GM12878 (cell line): ENCODE data around the gene MICALL2. TPM values are rescaled to one million over a fixed set of nuclear protein-coding genes. Genes with fewer than 3 reads are reported as not detected.

ENCODE experiments used
- ATAC-seq: fragments of 200-7000 bp; cut with Tn5 transposase; 3 replicates; pipeline ENCODE4 v1.9.1; 2020; ENCODE audit warnings: mild to moderate bottlenecking, moderate library complexity
- BruUV-seq: library from RNA; stranded (reverse); fragments of 400-500 nt; replicated peaks from 2 replicates; lab custom pipeline; 2021; lab: Mats Ljungman, UMichigan
- CTCF ChIA-PET: fragments of 300-600 bp; sonication (Branson Sonifier 250); formaldehyde crosslinking; extraction: SDS; loops from one replicate; lab custom pipeline; 2021; ENCODE audit warnings: inconsistent platforms; lab: Yijun Ruan, JAX
- POLR2A ChIA-PET: fragments of 350-600 bp; formaldehyde crosslinking; extraction: SDS; loops from one replicate; lab custom pipeline; 2021; ENCODE audit warnings: inconsistent platforms; lab: Charles Lee
- RAD21 ChIA-PET: fragments of 300-600 bp; sonication (Branson Sonifier 250); formaldehyde crosslinking; loops from one replicate; lab custom pipeline; 2023; ENCODE audit warnings: antibody characterized with exemption; ENCODE audit not compliant: unreplicated experiment; lab: Charles Lee
- SMC1A ChIA-PET: fragments of 300-600 bp; sonication (Branson Sonifier 250); formaldehyde crosslinking; loops from one replicate; lab custom pipeline; 2023; ENCODE audit not compliant: unreplicated experiment, uncharacterized antibody; lab: Charles Lee
- DNase-seq: peaks from one replicate; pipeline ENCODE4 v3.0.0-alpha.2; 2011; ENCODE audit warnings: low read depth, low spot score
- FAIRE-seq: peaks from 3 replicates; lab custom pipeline; 2011; peaks lifted over from hg19 to GRCh38; lab: Jason Lieb, UNC
- H2AFZ ChIP-seq: 2 replicates; pipeline ENCODE4 v1.6.0; 2011; ENCODE audit warnings: low read depth, low read length, control low read depth; ENCODE audit not compliant: control insufficient read depth
- H3K27ac ChIP-seq: 2 replicates; pipeline ENCODE4 v1.5.1; 2011; ENCODE audit warnings: control low read depth; ENCODE audit not compliant: control insufficient read depth, insufficient read depth
- H3K27me3 ChIP-seq, 2 experiments: replicated peaks in 1 of 2; 2 replicates each; pipeline versions ENCODE4 v1.6.0 to v1.6.1; 2011; ENCODE audit warnings: low read length in 1 of 2; ENCODE audit not compliant: control insufficient read depth in 2 of 2, insufficient read depth in 2 of 2
- H3K36me3 ChIP-seq, 2 experiments: 2 replicates each; pipeline ENCODE4 v1.5.1; 2011; ENCODE audit warnings: low read length in 1 of 2; ENCODE audit not compliant: control insufficient read depth in 2 of 2, insufficient read depth in 2 of 2
- H3K4me1 ChIP-seq: 2 replicates; pipeline ENCODE4 v1.6.1; 2011; ENCODE audit warnings: mild to moderate bottlenecking, low read length, moderate library complexity, mixed read lengths; ENCODE audit not compliant: control insufficient read depth, insufficient read depth
- H3K4me2 ChIP-seq: 2 replicates; pipeline ENCODE4 v1.6.0; 2011; ENCODE audit warnings: control low read depth; ENCODE audit not compliant: control insufficient read depth, insufficient read depth
- H3K4me3 ChIP-seq: fragments of 200-600 bp; sonication (generic); 2 replicates; pipeline ENCODE4 v1.5.1; 2016
- H3K79me2 ChIP-seq: 2 replicates; pipeline ENCODE4 v1.6.0; 2011; ENCODE audit warnings: low read length; ENCODE audit not compliant: control insufficient read depth, insufficient read depth
- H3K9ac ChIP-seq: 2 replicates; pipeline ENCODE4 v1.8.0; 2011; ENCODE audit warnings: low read length, control low read depth, mixed read lengths; ENCODE audit not compliant: control insufficient read depth, insufficient read depth
- H3K9me3 ChIP-seq: replicated peaks from 3 replicates; pipeline ENCODE4 v1.5.1; 2011; ENCODE audit warnings: mild to moderate bottlenecking, low read length; ENCODE audit not compliant: control insufficient read depth, insufficient read depth
- H4K20me1 ChIP-seq: 2 replicates; pipeline ENCODE4 v1.6.0; 2011; ENCODE audit not compliant: control insufficient read depth, insufficient read depth
- ATF3 ChIP-seq: IDR thresholded peaks from 2 replicates; pipeline ENCODE4 v1.6.1; 2011; ENCODE audit warnings: low read depth, mild to moderate bottlenecking, low read length, moderate library complexity, borderline replicate concordance; ENCODE audit errors: extremely low read depth
- CUX1 ChIP-seq: IDR thresholded peaks from 2 replicates; pipeline ENCODE4 v1.6.1; 2012; ENCODE audit warnings: improper control_type of control experiment, low read depth, low read length; ENCODE audit not compliant: insufficient replicate concordance
- GATAD2B ChIP-seq: fragments of 450-650 bp; conservative IDR thresholded peaks from 2 replicates; pipeline ENCODE4 v1.6.1; 2017; ENCODE audit warnings: low read depth, mild to moderate bottlenecking, moderate library complexity
- HDAC6 ChIP-seq: fragments of 200-600 bp; sonication (generic); IDR thresholded peaks from one replicate; pipeline ENCODE4 v1.8.0; 2017; ENCODE audit warnings: antibody characterized with exemption; ENCODE audit not compliant: unreplicated experiment
- NFYA ChIP-seq: IDR thresholded peaks from 2 replicates; pipeline ENCODE4 v1.6.1; 2011; ENCODE audit warnings: low read depth, mild to moderate bottlenecking, low read length, improper control_type of control experiment, borderline replicate concordance
- POLR2A ChIP-seq: IDR thresholded peaks from 2 replicates; pipeline ENCODE4 v1.6.1; 2011; ENCODE audit warnings: low read depth, mild to moderate bottlenecking, low read length
- POU2F2 ChIP-seq: IDR thresholded peaks from 3 replicates; pipeline ENCODE4 v1.6.1; 2011; ENCODE audit warnings: low read depth, mild to moderate bottlenecking, low read length, borderline replicate concordance
- STAT3 ChIP-seq: IDR thresholded peaks from 2 replicates; pipeline ENCODE4 v1.6.1; 2011; ENCODE audit warnings: low read depth, low read length, improper control_type of control experiment
- USF1 ChIP-seq: IDR thresholded peaks from 2 replicates; pipeline ENCODE4 v1.6.1; 2011; ENCODE audit warnings: borderline replicate concordance, low read depth, mild to moderate bottlenecking, moderate library complexity, mixed read lengths, low read length; ENCODE audit not compliant: insufficient read depth; ENCODE audit errors: extremely low read length
- YY1 ChIP-seq: IDR thresholded peaks from 2 replicates; pipeline ENCODE4 v1.6.1; 2011; ENCODE audit warnings: low read depth, mild to moderate bottlenecking, low read length
- ZNF592 ChIP-seq: fragments of 450-650 bp; IDR thresholded peaks from 2 replicates; pipeline ENCODE4 v1.6.1; 2017; ENCODE audit warnings: mild to moderate bottlenecking, moderate library complexity
- WGBS: methylation state at CpG from one replicate; pipeline ENCODE4 v1.1.6; 2016; ENCODE audit warnings: low lambda C conversion rate; ENCODE audit not compliant: insufficient replicate concordance, insufficient coverage; ENCODE audit errors: missing lambda C conversion rate; 5-methylcytosine and 5-hydroxymethylcytosine counted together
- in situ Hi-C: fragments of 300-500 bp; cut with MboI; formaldehyde crosslinking; loops from 9 replicates; pipeline ENCODE4 v1.14.3; 2018; ENCODE audit warnings: mixed read lengths
- intact Hi-C: fragments of 100-400 bp; cut with micrococcal nuclease; formaldehyde crosslinking; loops from one replicate; pipeline ENCODE4 v1.14.2; 2022; ENCODE audit not compliant: unreplicated experiment
- polyA plus RNA-seq, 11 experiments: library from polyadenylated mRNA; depleted of rRNA in 4 of 11; unstranded in 6 of 11; stranded (reverse) in 5 of 11; fragments of >200 nt; fragmentation: Nextera tagmentation in 4 of 11; fragmentation: Illumina TruSeq in 1 of 11; extraction: Ambion mirVana in 4 of 11; extraction: Trizol in 1 of 11; gene quantifications; 1 replicate in 1 of 11; 2 replicates in 10 of 11; pipeline versions ENCODE4 v1.2.1 to v1.2.3, GENCODE V29; 2011 to 2016; ENCODE audit warnings: inconsistent platforms in 2 of 11, missing spikeins in 2 of 11, low read depth in 1 of 11
- total RNA-seq, 4 experiments: library from RNA; depleted of rRNA in 3 of 4; stranded (reverse); fragments of >200 nt in 3 of 4; fragmentation: Illumina TruSeq in 1 of 4; extraction: Trizol in 1 of 4; gene quantifications; 2 replicates each; pipeline versions ENCODE4 v1.2.1 to v1.2.3, GENCODE V29; 2013 to 2021

MICALL2 gene
- total and polyA plus RNA-seq, 10 of the 15 experiments (the other 5 are each of a cell fraction or from before 2014, with no cell fraction given): 0.04 to 1.7 (median 0.83) TPM; not detected in 3

GRCh38 chr7:1479287-1479686 lies 20.0 kb upstream of the MICALL2 start:
- TF ChIP-seq POU2F2: no peak
- TF ChIP-seq POLR2A: no peak
- TF ChIP-seq GATAD2B: no peak
- TF ChIP-seq NFYA: no peak
- TF ChIP-seq STAT3: no peak
- TF ChIP-seq ZNF592: no peak
- no peak for TF ChIP-seq HDAC6
- TF ChIP-seq USF1: no peak
- no peak for TF ChIP-seq YY1
- no peak for TF ChIP-seq ATF3
- no peak for TF ChIP-seq CUX1
- intact Hi-C loops: no loop called here
- SMC1A ChIA-PET: no interaction called here
- Histone ChIP-seq H3K4me1 (no peaks in the 10 kb centered on the region), H3K27ac (no peak overlapping the region), H3K9ac (no peak overlapping the region), H3K27me3 (no peaks in the 10 kb centered on the region), H3K4me2 (no peak overlapping the region), H4K20me1 (no peaks in the 10 kb centered on the region), H3K79me2 (no peaks in the 10 kb centered on the region), H3K4me3 (no peak overlapping the region), H3K9me3 (no peaks in the 10 kb centered on the region), H2AFZ (no peak overlapping the region), H3K36me3 (peaks cover 0 to 21% of the 10 kb centered on the region in 2 experiments; a peak in 2 of 4 replicates)
- CTCF ChIA-PET: no interaction called here
- BruUV-seq: no TSS peak
- no peak for FAIRE-seq
- RAD21 ChIA-PET: no interaction called here
- WGBS: 89% methylated on average over 19 of the region's 24 CpGs
- POLR2A ChIA-PET: no interaction called here
- no peak for ATAC-seq
- in situ Hi-C loops: no loop called here
- DNase-seq: no peak
